NCI-H748 (cell line): ENCODE measurements around the gene HIRA.
"Not testable (repeated sequence)": the region's sequence is repeated elsewhere in the genome, so short reads cannot be mapped to it uniquely, and the experiment has no call there.

Experiments
- DNase-seq: peaks from one replicate; lab custom pipeline; 2025; ENCODE audit not compliant: unreplicated experiment; lab: John Stamatoyannopoulos, UW

Gene HIRA

DNA sequence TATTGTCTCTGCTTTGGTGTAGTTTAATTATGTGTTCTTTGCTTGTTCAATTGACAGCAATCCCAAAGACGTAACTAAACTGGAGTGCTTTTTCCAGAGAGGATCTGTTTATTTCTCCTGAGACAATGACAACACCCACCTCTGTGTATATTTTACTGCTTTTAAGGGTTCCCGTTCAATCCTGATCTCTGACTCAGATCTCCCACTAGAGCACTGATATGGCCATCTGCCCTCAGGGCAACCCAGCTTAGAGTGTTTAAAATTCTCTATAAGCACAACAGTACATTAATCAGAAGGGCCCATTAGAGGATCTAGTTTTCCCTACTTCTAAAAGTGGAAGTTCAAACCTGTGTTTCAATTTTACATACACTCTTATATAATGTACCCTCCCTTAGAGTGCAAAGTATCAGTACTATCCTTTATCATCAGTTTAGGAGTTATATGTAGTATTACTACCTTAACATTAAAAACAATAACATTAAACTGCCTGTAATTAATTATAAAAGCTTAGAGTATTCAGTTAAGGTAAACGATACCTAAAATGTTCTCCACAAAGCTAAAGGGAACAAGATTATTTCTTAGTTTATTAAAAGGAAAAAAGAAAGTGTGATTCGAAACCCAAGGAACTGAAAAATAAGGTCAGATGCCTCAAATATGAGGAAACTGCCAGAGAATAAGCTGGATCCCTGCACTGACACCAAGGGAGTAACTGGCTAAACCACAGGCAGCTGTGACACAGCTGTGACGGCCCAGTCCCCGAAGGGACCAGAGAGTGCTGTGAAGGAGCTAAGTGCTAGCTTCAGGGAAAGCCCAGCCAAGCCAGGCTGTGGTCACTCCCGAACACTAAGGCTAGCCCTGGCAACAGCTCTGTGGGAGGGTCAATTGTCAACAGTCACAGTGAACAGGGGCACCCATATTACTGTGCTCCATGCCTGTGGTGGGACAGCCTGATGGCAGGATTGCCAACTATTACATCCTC is 32.2 kb upstream of the HIRA start:
- DNase-seq, result no peak

DNA sequence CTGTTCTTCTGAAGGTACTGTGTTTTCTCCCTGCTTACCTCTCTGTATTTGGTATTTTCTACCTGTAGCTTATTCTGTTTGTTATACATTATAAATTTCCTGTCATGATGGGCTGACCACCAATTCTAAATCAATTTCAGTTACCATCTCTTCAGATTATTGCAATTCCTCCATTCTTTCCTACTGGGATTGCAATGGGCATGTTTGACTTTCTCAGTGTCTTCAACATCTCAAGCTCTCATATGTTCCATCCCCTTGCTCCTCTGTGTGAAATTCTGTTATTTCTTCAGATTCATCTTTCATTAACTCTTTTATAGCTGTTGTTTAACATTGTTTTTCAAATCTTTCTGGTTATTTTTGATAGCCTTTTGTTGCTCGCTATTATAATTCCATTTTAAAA is 31.5 kb upstream of the HIRA start:
- no peak for DNase-seq

- no peak for DNase-seq
These were observed 30.0 kb upstream of the HIRA start for GRCh38 chr22:19461506-19461905.

DNA sequence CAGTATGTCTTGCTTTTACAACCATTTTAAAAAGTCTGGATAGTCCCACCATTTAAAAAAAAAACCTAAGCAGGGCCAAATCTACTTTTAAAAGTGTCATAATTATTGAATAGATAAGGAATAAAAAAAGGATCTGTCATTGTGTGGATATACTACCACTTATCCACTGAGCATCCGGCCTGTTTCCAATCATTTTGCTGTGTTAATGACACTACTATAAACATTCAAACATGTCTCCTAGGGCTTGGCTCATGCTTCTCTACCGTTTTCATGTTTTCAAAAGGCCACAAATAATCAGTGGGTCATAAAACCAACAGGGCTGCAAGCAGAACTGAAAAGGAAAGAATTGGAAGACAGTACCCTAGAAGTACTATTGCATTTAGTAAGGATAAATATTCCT is 28.5 kb upstream of the HIRA start:
- DNase-seq, result no peak

DNA sequence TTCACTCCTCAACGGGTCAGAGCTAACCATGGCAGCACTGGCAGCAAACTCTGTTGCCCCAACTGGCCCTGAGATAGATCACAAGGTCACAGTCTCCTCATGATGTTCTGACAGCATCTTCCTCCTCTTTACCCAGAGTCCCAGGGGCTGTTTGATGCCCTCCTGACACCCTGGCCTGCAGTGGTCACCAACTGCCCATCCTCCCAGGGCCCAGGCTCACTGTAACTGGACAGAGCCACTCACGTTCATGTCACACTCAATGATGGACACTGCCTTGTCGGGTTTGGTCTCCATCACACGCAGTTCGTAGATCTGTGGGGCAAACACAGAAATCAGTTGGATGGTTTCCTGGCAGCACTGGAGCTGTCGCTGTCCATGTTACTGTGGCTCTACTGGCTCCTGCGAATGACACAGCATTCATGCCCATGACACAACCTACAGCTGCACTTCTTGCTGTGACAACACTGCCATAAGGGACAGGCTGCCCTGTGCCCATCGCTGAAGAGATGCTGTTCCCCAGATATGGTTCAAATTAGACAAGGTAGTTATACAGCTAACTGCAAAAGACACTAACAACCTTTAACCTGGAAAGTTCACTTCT is 26.4 kb upstream of the HIRA start:
- DNase-seq, result no peak

- no peak for DNase-seq
These were observed 25.0 kb upstream of the HIRA start for GRCh38 chr22:19456541-19456940.

- no peak for DNase-seq
These were observed 24.2 kb upstream of the HIRA start for GRCh38 chr22:19455585-19456370.

DNA sequence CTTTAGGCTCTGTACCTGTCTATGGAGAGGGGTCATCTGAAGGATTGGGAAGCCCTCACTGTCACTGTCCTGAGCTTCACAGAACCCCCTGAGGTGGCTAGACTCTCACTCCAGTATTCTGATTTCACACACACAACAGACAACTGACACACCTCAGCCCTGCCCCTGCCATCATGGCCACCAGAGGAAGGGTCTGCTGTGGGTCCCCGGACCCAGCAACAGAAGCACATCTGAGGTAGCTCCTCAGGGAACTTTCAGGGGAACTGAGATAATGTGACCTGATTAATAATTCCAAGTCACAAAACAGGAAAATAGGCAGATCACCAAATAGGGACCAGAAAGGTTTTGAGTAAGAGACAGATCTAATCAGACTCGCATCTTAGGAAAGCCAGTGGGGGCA is 23.5 kb upstream of the HIRA start:
- DNase-seq, result no peak

GRCh38 chr22:19454156-19454555 is 22.6 kb upstream of the HIRA start:
- DNase-seq, result no peak

DNA sequence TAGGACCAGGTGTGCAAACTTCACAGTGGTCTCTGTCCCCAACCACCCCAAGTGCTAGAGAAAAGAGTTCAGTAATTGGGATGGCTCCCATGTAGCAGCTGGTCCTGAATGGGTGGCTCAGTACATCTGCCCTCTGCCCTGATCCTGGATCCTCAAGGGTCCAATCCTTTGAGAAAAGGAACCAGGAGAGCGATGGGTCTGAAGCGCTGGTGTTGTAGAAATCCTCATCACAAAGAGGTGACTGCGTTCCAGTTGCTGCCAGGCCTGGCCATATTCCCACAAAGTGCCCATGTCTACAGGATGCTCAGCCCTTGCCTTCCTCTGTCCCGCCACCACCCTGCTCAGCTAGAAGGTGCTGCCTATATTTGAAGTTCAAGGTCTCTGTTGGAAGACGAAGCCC is 22.2 kb upstream of the HIRA start:
- no peak for DNase-seq

- no peak for DNase-seq
These were observed 20.0 kb upstream of the HIRA start for GRCh38 chr22:19451570-19451969.

DNA sequence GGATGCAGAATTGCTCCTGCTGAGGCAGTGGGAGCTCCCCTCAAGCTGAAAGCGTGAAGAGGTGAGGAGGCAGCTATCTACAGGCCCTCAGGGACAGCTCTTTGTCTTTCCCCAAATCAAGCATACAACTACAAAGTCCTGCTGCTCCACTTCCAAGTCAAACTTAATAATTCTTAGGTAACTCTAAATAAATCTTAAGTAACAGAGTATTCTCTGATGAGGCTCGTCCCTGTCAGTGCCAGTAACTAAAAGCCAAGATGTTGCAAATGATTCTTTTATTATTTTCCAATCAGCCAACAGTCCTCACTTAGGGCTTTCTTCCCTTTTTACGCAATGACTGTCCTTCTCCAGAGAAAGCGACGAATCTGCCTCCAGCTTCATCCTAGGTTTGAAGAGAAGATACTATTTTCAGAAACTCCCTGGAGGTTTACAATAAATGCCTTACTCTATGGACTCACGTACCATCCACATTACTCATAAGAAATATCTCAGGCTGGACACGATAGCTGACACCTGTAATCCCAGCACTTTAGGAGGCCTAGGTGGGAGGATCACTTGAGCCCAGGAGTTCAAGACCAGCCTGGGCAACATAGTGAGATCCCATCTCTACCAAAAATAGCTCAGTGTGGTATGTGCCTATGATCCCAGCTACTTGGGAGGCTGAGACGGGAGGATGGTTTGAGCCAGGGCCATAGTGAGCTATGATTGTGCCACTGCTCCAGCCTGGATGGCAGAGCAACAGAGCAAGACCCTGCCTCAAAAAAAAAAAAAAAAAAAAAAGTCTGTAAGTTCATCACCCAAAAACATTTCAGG is 19.0 kb upstream of the HIRA start:
- no peak for DNase-seq

GRCh38 chr22:19449422-19449767 is 17.9 kb upstream of the HIRA start:
- no peak for DNase-seq

- no peak for DNase-seq
These were observed 17.3 kb upstream of the HIRA start for GRCh38 chr22:19448739-19449421.

GRCh38 chr22:19448076-19448607 is 16.6 kb upstream of the HIRA start:
- DNase-seq, result peak; percentile 75

DNA sequence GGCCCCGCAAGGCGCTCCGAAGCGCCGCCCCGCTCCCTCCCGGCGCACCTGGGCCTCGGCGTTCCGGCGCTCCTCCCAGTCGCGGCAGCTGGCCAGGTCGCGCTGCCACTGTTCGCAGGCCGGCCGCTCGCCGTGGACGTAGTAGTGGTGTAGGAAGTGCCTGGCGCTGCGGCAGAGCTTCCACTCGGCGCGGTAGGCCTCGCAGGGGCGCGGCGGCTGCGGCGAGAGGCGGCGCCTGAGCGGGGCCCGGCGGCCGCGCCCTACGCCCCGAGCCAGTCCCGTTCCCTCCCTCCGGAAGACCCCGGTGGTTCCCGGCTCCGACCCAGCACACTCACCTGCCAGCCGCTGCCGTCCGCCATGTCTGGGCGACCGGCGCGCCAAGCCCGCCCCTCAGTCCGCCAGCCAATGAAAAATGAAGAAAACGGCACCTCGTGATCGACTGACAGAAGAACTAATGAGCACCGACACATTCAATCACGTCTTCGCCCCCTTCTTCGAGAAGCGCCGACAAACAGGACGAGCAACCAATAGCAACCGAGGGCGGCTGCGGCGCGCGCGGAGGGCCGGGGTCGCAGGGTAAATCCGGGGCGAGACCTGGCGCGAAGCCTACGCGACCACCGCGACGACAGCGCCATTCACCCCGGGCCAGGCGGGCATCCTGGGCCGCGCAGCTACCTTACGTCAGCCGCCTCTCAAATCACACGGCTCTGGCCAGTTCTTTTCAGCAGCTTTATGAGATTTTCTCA is 16.0 kb upstream of the HIRA start, which contains the start of gene C22orf39:
C22orf39 (minus strand) TSS at position 382 of the 746 bp plus-strand sequence; CDS start at position 359, 23 bp downstream.
- DNase-seq, result peak; percentile 97

- no peak for DNase-seq
These were observed 15.2 kb upstream of the HIRA start for GRCh38 chr22:19446603-19447329.

DNA sequence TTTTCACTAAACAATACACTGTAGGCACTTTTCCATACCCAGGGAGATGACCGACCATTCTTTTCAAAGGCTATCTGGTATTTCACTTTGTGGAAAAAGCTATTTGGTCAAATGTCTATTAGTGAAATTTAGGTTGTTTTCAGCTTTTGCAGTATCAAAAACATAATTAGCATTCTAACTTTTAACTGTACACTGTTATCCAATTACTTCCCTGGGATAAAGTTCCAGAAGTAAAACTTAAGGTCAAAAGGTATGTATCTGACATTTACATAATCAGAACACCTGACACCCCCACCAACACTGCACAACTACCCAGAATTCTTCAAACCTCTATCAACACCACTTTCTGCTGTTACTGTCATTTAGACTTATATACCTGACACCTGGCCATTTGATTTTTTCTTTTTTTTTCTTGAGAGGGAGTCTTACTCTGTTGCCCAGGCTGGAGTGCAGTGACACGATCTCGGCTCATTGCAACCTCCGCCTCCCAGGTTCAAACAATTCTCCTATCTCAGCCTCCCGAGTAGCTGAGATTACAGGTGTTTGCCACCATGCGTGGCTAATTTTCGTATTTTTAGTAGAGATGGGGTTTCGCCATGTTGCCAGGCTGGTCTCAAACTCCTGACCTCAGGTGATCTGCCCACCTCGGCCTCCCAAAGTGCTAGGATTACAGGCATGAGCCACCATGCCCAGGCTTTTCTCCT is 13.9 kb upstream of the HIRA start:
- DNase-seq, result not testable (repeated sequence)
